Loucy (cell line): ENCODE measurements around the gene CDR2L.

Experiments used
- H2AFZ ChIP-seq: fragments of 200-600 bp; sonication (generic); 2 replicates; pipeline ENCODE4 v1.6.0; 2016; ENCODE audit warnings: antibody characterized with exemption, mild to moderate bottlenecking, low read length, moderate library complexity
- H3F3A ChIP-seq: fragments of 200-600 bp; 2 replicates; pipeline ENCODE4 v1.6.0; 2016; ENCODE audit warnings: antibody characterized with exemption, low read depth, mild to moderate bottlenecking
- H3K27me3 ChIP-seq: fragments of 200-600 bp; sonication (generic); 2 replicates; pipeline ENCODE4 v1.6.1; 2014; ENCODE audit warnings: low read length, mild to moderate bottlenecking; ENCODE audit not compliant: insufficient read depth, poor library complexity, severe bottlenecking
- H3K36me3 ChIP-seq: fragments of 200-600 bp; sonication (generic); 2 replicates; pipeline ENCODE4 v1.6.1; 2016; ENCODE audit warnings: low read length; ENCODE audit not compliant: insufficient read depth
- H3K4me1 ChIP-seq: fragments of 200-600 bp; sonication (generic); 2 replicates; pipeline ENCODE4 v1.5.1; 2014; ENCODE audit warnings: low read length, mild to moderate bottlenecking; ENCODE audit not compliant: insufficient read depth, poor library complexity, severe bottlenecking
- H3K4me2 ChIP-seq: fragments of 200-600 bp; sonication (generic); 2 replicates; pipeline ENCODE4 v1.6.0; 2014; ENCODE audit warnings: antibody characterized with exemption, low read length, low read depth, mild to moderate bottlenecking; ENCODE audit not compliant: poor library complexity, severe bottlenecking
- H3K4me3 ChIP-seq: fragments of 200-600 bp; sonication (generic); 2 replicates; pipeline ENCODE4 v1.5.1; 2014; ENCODE audit warnings: low read length, mild to moderate bottlenecking, mixed read lengths; ENCODE audit not compliant: poor library complexity, severe bottlenecking
- H3K79me2 ChIP-seq: fragments of 200-600 bp; sonication (generic); 2 replicates; pipeline ENCODE4 v1.6.1; 2014; ENCODE audit warnings: low read length; ENCODE audit not compliant: insufficient read depth
- H3K9ac ChIP-seq: fragments of 200-600 bp; sonication (generic); 2 replicates; pipeline ENCODE4 v1.6.0; 2014; ENCODE audit warnings: mild to moderate bottlenecking, low read depth, low read length, moderate library complexity; ENCODE audit not compliant: poor library complexity, severe bottlenecking
- H3K9me2 ChIP-seq: fragments of 200-600 bp; sonication (generic); replicated peaks from 2 replicates; pipeline ENCODE4 v1.6.1; 2016; ENCODE audit warnings: low read depth, low read length, mixed read lengths
- H3K9me3 ChIP-seq: fragments of 200-600 bp; sonication (generic); 2 replicates; pipeline ENCODE4 v1.6.1; 2014; ENCODE audit warnings: mild to moderate bottlenecking, antibody characterized with exemption, low read length, low read depth; ENCODE audit not compliant: insufficient read depth
- H4K20me1 ChIP-seq: fragments of 200-600 bp; sonication (generic); 2 replicates; pipeline ENCODE4 v1.6.0; 2014; ENCODE audit warnings: antibody characterized with exemption, low read length, mild to moderate bottlenecking; ENCODE audit not compliant: insufficient read depth, poor library complexity, severe bottlenecking
- EZH2phosphoT487 ChIP-seq: fragments of 200-600 bp; IDR thresholded peaks from 2 replicates; pipeline ENCODE4 v1.6.1; 2018; ENCODE audit warnings: antibody characterized with exemption, mild to moderate bottlenecking, moderate library complexity, borderline replicate concordance
- TF ChIP-seq, protein P1 (sequence below): fragments of 200-600 bp; sonication (generic); conservative IDR thresholded peaks from 2 replicates; pipeline ENCODE4 v1.5.1; 2014; ENCODE audit warnings: mild to moderate bottlenecking, antibody characterized with exemption, low read length

Gene CDR2L

DNA sequence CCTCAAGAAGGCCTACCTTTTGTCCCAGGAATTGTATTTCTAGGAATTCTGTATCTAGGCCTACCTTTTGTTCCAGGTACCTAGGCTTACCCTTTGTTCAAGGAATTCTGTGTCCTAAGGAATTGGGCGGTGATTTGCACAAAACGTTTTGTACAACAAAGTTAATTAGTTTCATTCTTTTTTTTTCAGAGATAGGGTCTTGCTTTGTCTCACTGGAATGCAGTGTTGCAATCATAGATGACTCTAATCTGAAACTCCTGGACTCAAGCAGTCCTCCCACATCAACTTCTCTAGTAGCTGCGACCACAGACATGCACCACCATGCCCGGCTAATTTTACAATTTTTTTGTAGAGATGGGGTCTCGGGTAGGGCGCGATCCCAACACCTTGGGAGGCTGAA, 7.0 kb downstream of the CDR2L start:
- H3K36me3 ChIP-seq = no peaks in the 10 kb centered on the region
- no peak overlapping the region for H2AFZ ChIP-seq
- no peaks in the 10 kb centered on the region for H3K27me3 ChIP-seq
- no peak overlapping the region for H3K4me2 ChIP-seq
- no peak overlapping the region for H3K9ac ChIP-seq
- H3K4me3 ChIP-seq = no peak overlapping the region
- H3K4me1 ChIP-seq = no peaks in the 10 kb centered on the region
- no peaks in the 10 kb centered on the region for H3K9me3 ChIP-seq
- no peaks in the 10 kb centered on the region for H4K20me1 ChIP-seq
- no peaks in the 10 kb centered on the region for H3K9me2 ChIP-seq
- TF ChIP-seq EZH2phosphoT487 = no peak
- TF ChIP-seq, protein P1, sequence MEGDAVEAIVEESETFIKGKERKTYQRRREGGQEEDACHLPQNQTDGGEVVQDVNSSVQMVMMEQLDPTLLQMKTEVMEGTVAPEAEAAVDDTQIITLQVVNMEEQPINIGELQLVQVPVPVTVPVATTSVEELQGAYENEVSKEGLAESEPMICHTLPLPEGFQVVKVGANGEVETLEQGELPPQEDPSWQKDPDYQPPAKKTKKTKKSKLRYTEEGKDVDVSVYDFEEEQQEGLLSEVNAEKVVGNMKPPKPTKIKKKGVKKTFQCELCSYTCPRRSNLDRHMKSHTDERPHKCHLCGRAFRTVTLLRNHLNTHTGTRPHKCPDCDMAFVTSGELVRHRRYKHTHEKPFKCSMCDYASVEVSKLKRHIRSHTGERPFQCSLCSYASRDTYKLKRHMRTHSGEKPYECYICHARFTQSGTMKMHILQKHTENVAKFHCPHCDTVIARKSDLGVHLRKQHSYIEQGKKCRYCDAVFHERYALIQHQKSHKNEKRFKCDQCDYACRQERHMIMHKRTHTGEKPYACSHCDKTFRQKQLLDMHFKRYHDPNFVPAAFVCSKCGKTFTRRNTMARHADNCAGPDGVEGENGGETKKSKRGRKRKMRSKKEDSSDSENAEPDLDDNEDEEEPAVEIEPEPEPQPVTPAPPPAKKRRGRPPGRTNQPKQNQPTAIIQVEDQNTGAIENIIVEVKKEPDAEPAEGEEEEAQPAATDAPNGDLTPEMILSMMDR = no peak
- no peaks in the 10 kb centered on the region for H3K79me2 ChIP-seq
- no peaks in the 10 kb centered on the region for H3F3A ChIP-seq

DNA sequence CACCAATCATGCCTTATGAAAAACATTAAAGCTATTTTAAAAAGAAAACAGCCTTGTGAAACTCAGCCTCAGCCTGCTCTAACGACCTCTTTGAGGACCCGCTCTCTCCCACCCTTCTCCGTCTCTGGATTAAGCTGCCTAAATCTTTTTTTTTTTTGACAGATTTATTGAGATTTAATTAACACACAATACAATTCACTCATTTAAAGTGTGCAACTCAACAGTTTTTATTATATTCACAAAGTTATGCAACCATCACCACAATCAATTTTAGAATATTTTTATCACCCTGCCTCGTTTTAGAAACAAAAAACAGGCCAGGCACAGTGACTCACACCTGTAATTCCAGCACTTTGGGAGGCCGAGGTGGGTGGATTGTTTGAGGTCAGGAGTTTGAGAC, 8.4 kb downstream of the CDR2L start:
- Histone ChIP-seq H3F3A (no peaks in the 10 kb centered on the region), H3K79me2 (no peaks in the 10 kb centered on the region), H3K4me2 (no peak overlapping the region), H3K9me3 (no peaks in the 10 kb centered on the region), H3K9ac (no peak overlapping the region), H2AFZ (no peak overlapping the region), H3K4me3 (no peak overlapping the region), H3K4me1 (no peaks in the 10 kb centered on the region), H3K27me3 (no peaks in the 10 kb centered on the region), H3K36me3 (no peaks in the 10 kb centered on the region), H3K9me2 (no peaks in the 10 kb centered on the region), H4K20me1 (no peaks in the 10 kb centered on the region)
- TF ChIP-seq, protein P1 = no peak
- TF ChIP-seq EZH2phosphoT487 = no peak

DNA sequence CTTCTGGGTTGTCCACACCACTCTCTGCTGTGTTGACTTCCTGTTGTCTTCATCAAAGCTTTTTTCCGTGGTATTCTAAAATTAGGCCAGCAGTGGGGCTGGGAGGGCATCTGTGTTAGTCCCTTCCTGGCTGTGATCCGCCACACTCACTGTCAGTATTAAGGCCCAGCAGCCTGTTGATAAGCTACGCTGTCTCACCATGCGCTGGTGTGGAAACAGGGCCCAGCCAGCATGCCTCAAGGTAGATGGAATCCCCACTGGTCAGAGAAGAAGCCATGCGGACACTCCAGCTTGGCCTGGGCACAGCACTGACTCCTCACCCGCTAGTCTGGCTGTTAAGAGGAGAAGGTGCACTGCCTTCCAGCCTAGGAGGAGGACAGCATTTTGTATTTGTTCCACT, 11.4 kb downstream of the CDR2L start:
- no peaks in the 10 kb centered on the region for H3K27me3 ChIP-seq
- H3K36me3 ChIP-seq = no peaks in the 10 kb centered on the region
- no peak overlapping the region for H3K9ac ChIP-seq
- H3K4me1 ChIP-seq = no peaks in the 10 kb centered on the region
- no peak overlapping the region for H2AFZ ChIP-seq
- no peaks in the 10 kb centered on the region for H3K79me2 ChIP-seq
- H3K4me2 ChIP-seq = no peak overlapping the region
- H3K9me2 ChIP-seq = no peaks in the 10 kb centered on the region
- H3K4me3 ChIP-seq = no peak overlapping the region
- H4K20me1 ChIP-seq = no peaks in the 10 kb centered on the region
- TF ChIP-seq EZH2phosphoT487 = no peak
- TF ChIP-seq, protein P1 = no peak
- no peaks in the 10 kb centered on the region for H3K9me3 ChIP-seq
- H3F3A ChIP-seq = no peaks in the 10 kb centered on the region
